H1 (cell line): ENCODE data around the gene FGF1. TPM values are rescaled to one million over a fixed set of nuclear protein-coding genes. Genes with fewer than 3 reads are reported as not detected.

ENCODE experiments used
- CTCF ChIA-PET: fragments of 300-600 bp; sonication (Branson Sonifier 250); formaldehyde crosslinking; loops from one replicate; lab custom pipeline; 2021; ENCODE audit not compliant: partially characterized antibody; lab: Charles Lee
- POLR2A ChIA-PET: fragments of 300-600 bp; sonication (Branson Sonifier 250); formaldehyde crosslinking; loops from one replicate; lab custom pipeline; 2021; ENCODE audit warnings: inconsistent platforms; ENCODE audit not compliant: partially characterized antibody; lab: Charles Lee
- DNase-seq, 2 experiments: peaks; one replicate each; pipeline versions ENCODE4 v3.0.0 to v3.0.0-alpha.2; 2010 to 2022; ENCODE audit warnings: low spot score in 2 of 2, low read depth in 1 of 2, mixed read lengths in 1 of 2
- FAIRE-seq: peaks from 2 replicates; lab custom pipeline; 2011; peaks lifted over from hg19 to GRCh38; lab: Jason Lieb, UNC
- H2AFZ ChIP-seq: 2 replicates; pipeline ENCODE4 v1.8.1; 2012; ENCODE audit warnings: low read length, inconsistent platforms
- H2AK5ac ChIP-seq: 2 replicates; pipeline ENCODE4 v1.6.1; 2013; ENCODE audit warnings: low read depth, low read length
- H2BK120ac ChIP-seq: replicated peaks from 2 replicates; pipeline ENCODE3; 2013; ENCODE audit warnings: low read depth, low read length, inconsistent platforms
- H2BK12ac ChIP-seq: 2 replicates; pipeline ENCODE4 v1.6.1; 2013; ENCODE audit warnings: low read depth, low read length
- H2BK15ac ChIP-seq: 2 replicates; pipeline ENCODE4 v1.6.1; 2013; ENCODE audit warnings: low read length
- H2BK20ac ChIP-seq: 2 replicates; pipeline ENCODE4 v1.6.1; 2013; ENCODE audit warnings: low read length
- H2BK5ac ChIP-seq: 2 replicates; pipeline ENCODE4 v1.6.1; 2013; ENCODE audit warnings: low read depth, low read length
- H3K14ac ChIP-seq: 2 replicates; pipeline ENCODE4 v1.6.1; 2013; ENCODE audit warnings: inconsistent platforms; ENCODE audit not compliant: insufficient read length
- H3K18ac ChIP-seq: 2 replicates; pipeline ENCODE4 v1.6.1; 2013; ENCODE audit warnings: low read length; ENCODE audit errors: extremely low read depth
- H3K23ac ChIP-seq: 2 replicates; pipeline ENCODE4 v1.6.1; 2013; ENCODE audit warnings: inconsistent platforms; ENCODE audit not compliant: insufficient read length
- H3K23me2 ChIP-seq: 2 replicates; pipeline ENCODE4 v1.6.1; 2013; ENCODE audit warnings: low read depth, low read length
- H3K27ac ChIP-seq: 2 replicates; pipeline ENCODE4 v1.6.1; 2011; ENCODE audit warnings: low read depth, low read length, inconsistent platforms
- H3K27me3 ChIP-seq, 4 experiments: replicated peaks in 1 of 4; 1 replicate in 1 of 4; 2 replicates in 3 of 4; pipeline versions ENCODE4 v1.6.1 to v1.8.1; 2011 to 2013; ENCODE audit warnings: low read length in 3 of 4, mild to moderate bottlenecking in 3 of 4, inconsistent platforms in 2 of 4, mixed read lengths in 2 of 4, moderate library complexity in 1 of 4; ENCODE audit not compliant: control insufficient read depth in 3 of 4, insufficient read depth in 3 of 4; ENCODE audit errors: extremely low read depth in 1 of 4
- H3K36me3 ChIP-seq, 4 experiments: 2 replicates each; pipeline versions ENCODE4 v1.6.1 to v1.8.1; 2011 to 2013; ENCODE audit warnings: mild to moderate bottlenecking in 4 of 4, low read length in 3 of 4, moderate library complexity in 2 of 4, control low read depth in 1 of 4, inconsistent platforms in 1 of 4; ENCODE audit not compliant: insufficient read depth in 4 of 4, control insufficient read depth in 2 of 4
- H3K4ac ChIP-seq: replicated peaks from 2 replicates; pipeline ENCODE3; 2013; ENCODE audit warnings: low read length, low read depth, mixed read lengths, inconsistent platforms; ENCODE audit not compliant: insufficient read length
- H3K4me1 ChIP-seq, 4 experiments: replicated peaks in 1 of 4; 1 replicate in 1 of 4; 2 replicates in 3 of 4; pipeline versions ENCODE4 v1.6.1 to v1.8.1; 2011 to 2013; ENCODE audit warnings: low read length in 3 of 4, inconsistent platforms in 2 of 4, mixed read lengths in 1 of 4; ENCODE audit not compliant: insufficient read depth in 4 of 4, control insufficient read depth in 3 of 4
- H3K4me2 ChIP-seq, 2 experiments: 2 replicates each; pipeline versions ENCODE4 v1.6.1 to v1.8.1; 2011 to 2013; ENCODE audit warnings: low read depth in 2 of 2, low read length in 2 of 2, control low read depth in 1 of 2, inconsistent platforms in 1 of 2, mild to moderate bottlenecking in 1 of 2; ENCODE audit not compliant: insufficient read depth in 1 of 2
- H3K4me3 ChIP-seq, 4 experiments: fragments of 200-600, 300-600 bp in 1 of 4; sonication (generic), shearing (Covaris generic), sonication (Bioruptor Twin) in 1 of 4; 2 replicates each; pipeline versions ENCODE4 v1.5.1 to v1.8.1; 2011 to 2016; ENCODE audit warnings: low read length in 4 of 4, low read depth in 3 of 4, control low read depth in 2 of 4, inconsistent platforms in 2 of 4, mild to moderate bottlenecking in 2 of 4, mixed read lengths in 1 of 4, moderate library complexity in 1 of 4; ENCODE audit not compliant: insufficient read depth in 2 of 4; ENCODE audit errors: extremely low read depth in 1 of 4
- H3K56ac ChIP-seq: replicated peaks from 2 replicates; pipeline ENCODE3; 2013; ENCODE audit warnings: low read depth, mild to moderate bottlenecking, mixed read lengths, low read length, inconsistent platforms; ENCODE audit not compliant: insufficient read length
- H3K79me1 ChIP-seq: 2 replicates; pipeline ENCODE4 v1.6.1; 2013; ENCODE audit warnings: low read depth, low read length, control low read depth
- H3K79me2 ChIP-seq, 2 experiments: 2 replicates each; pipeline versions ENCODE4 v1.6.1 to v1.8.1; 2012 to 2013; ENCODE audit warnings: low read length in 2 of 2, mild to moderate bottlenecking in 2 of 2, inconsistent platforms in 1 of 2; ENCODE audit not compliant: insufficient read depth in 2 of 2, control insufficient read depth in 1 of 2
- H3K9ac ChIP-seq, 4 experiments: replicated peaks in 1 of 4; 1 replicate in 1 of 4; 2 replicates in 3 of 4; pipeline versions ENCODE4 v1.6.1 to v1.8.1; 2011 to 2013; ENCODE audit warnings: low read depth in 3 of 4, low read length in 3 of 4, control low read depth in 2 of 4, mild to moderate bottlenecking in 2 of 4, moderate library complexity in 2 of 4, inconsistent platforms in 1 of 4; ENCODE audit errors: extremely low read depth in 1 of 4
- H3K9me3 ChIP-seq, 2 experiments: 2 replicates each; pipeline versions ENCODE4 v1.6.1 to v1.8.1; 2012 to 2013; ENCODE audit warnings: mild to moderate bottlenecking in 2 of 2, moderate library complexity in 2 of 2, control low read depth in 1 of 2, inconsistent platforms in 1 of 2, low read depth in 1 of 2, low read length in 1 of 2, mixed read lengths in 1 of 2; ENCODE audit not compliant: insufficient read depth in 2 of 2
- H4K20me1 ChIP-seq, 2 experiments: replicated peaks in 1 of 2; 2 replicates each; pipeline versions ENCODE3 to v1.8.1; 2011 to 2013; ENCODE audit warnings: inconsistent platforms in 2 of 2, low read length in 2 of 2, mild to moderate bottlenecking in 1 of 2; ENCODE audit not compliant: insufficient read depth in 2 of 2, control insufficient read depth in 1 of 2
- H4K5ac ChIP-seq: 2 replicates; pipeline ENCODE4 v1.6.1; 2013; ENCODE audit warnings: low read length, low read depth, mixed read lengths, inconsistent platforms; ENCODE audit not compliant: insufficient read length
- H4K8ac ChIP-seq: 2 replicates; pipeline ENCODE4 v1.8.0; 2013; ENCODE audit warnings: mild to moderate bottlenecking, moderate library complexity, low read length, inconsistent platforms; ENCODE audit not compliant: insufficient read depth; ENCODE audit errors: extremely low read depth
- H4K91ac ChIP-seq: replicated peaks from 2 replicates; pipeline ENCODE3; 2013; ENCODE audit warnings: low read length, mixed read lengths, inconsistent platforms; ENCODE audit not compliant: insufficient read length
- CBX5 ChIP-seq: fragments of 300-800, 300-1000 bp; sonication (generic); IDR thresholded peaks from 2 replicates; pipeline ENCODE4 v1.7.1; 2016; ENCODE audit warnings: antibody characterized with exemption, low read length, low read depth
- CEBPB ChIP-seq: IDR thresholded peaks from 2 replicates; pipeline ENCODE4 v1.6.1; 2012; ENCODE audit warnings: low read depth, low read length
- CREB1 ChIP-seq: IDR thresholded peaks from 2 replicates; pipeline ENCODE4 v1.6.1; 2012; ENCODE audit warnings: inconsistent platforms
- CTBP2 ChIP-seq: IDR thresholded peaks from 2 replicates; pipeline ENCODE4 v1.7.0; 2011; ENCODE audit warnings: borderline replicate concordance, mild to moderate bottlenecking, moderate library complexity, mixed read lengths, low read length; ENCODE audit not compliant: insufficient read depth, insufficient read length
- EP300 ChIP-seq, 2 experiments: IDR thresholded peaks; 1 replicate in 1 of 2; 2 replicates in 1 of 2; pipeline ENCODE4 v1.6.1; 2011 to 2012; ENCODE audit warnings: low read depth in 2 of 2, low read length in 2 of 2, mild to moderate bottlenecking in 2 of 2, borderline replicate concordance in 1 of 2, inconsistent platforms in 1 of 2, moderate library complexity in 1 of 2
- POLR2AphosphoS5 ChIP-seq: IDR thresholded peaks from 2 replicates; pipeline ENCODE4 v1.6.1; 2011; ENCODE audit warnings: low read depth, low read length
- RXRA ChIP-seq: IDR thresholded peaks from 2 replicates; pipeline ENCODE4 v1.6.1; 2011; ENCODE audit warnings: low read depth, mild to moderate bottlenecking, low read length, moderate library complexity; ENCODE audit not compliant: insufficient read depth
- SAP30 ChIP-seq: fragments of 300-600 bp; sonication (generic); IDR thresholded peaks from 2 replicates; pipeline ENCODE4 v1.7.1; 2012; ENCODE audit warnings: low read length, moderate library complexity, mild to moderate bottlenecking, inconsistent platforms; ENCODE audit not compliant: insufficient read depth, insufficient replicate concordance
- SP4 ChIP-seq: IDR thresholded peaks from 2 replicates; pipeline ENCODE4 v1.6.1; 2012; ENCODE audit warnings: low read length, inconsistent platforms
- SUZ12 ChIP-seq: fragments of 200-600 bp; sonication (generic); IDR thresholded peaks from 2 replicates; pipeline ENCODE4 v1.6.1; 2012; ENCODE audit warnings: mild to moderate bottlenecking, inconsistent platforms, low read length, moderate library complexity, mixed read lengths
- TAF1 ChIP-seq: IDR thresholded peaks from 2 replicates; pipeline ENCODE4 v1.6.1; 2011; ENCODE audit warnings: mild to moderate bottlenecking, low read depth, low read length
- YY1 ChIP-seq: IDR thresholded peaks from 2 replicates; pipeline ENCODE4 v1.6.1; 2011; ENCODE audit warnings: low read depth, mild to moderate bottlenecking, low read length
- WGBS, 2 experiments: shearing (Covaris generic) in 1 of 2; methylation state at CpG; one replicate each; pipeline versions ENCODE4 v1.1.6 to v1.1.7; 2013 to 2015; ENCODE audit warnings: low lambda C conversion rate in 2 of 2, mixed read lengths in 2 of 2, inconsistent platforms in 1 of 2, low coverage in 1 of 2, missing lambda C conversion rate in 1 of 2; ENCODE audit not compliant: insufficient replicate concordance in 2 of 2, insufficient coverage in 1 of 2, insufficient read length in 1 of 2; ENCODE audit errors: extremely low coverage in 1 of 2, missing lambda C conversion rate in 1 of 2; 5-methylcytosine and 5-hydroxymethylcytosine counted together
- polyA plus RNA-seq, 7 experiments: library from polyadenylated mRNA; depleted of rRNA in 3 of 7; stranded (reverse) in 5 of 7; unstranded in 2 of 7; fragments of >200 nt in 5 of 7; fragments of 200-250 nt in 2 of 7; gene quantifications; 1 replicate in 5 of 7; 2 replicates in 1 of 7; 4 replicates in 1 of 7; pipeline versions ENCODE4 v1.2.1 to v1.2.3, GENCODE V29; 2011 to 2013; ENCODE audit warnings: missing spikeins in 2 of 7, mixed read lengths in 2 of 7
- total RNA-seq: library from RNA; stranded (reverse); fragmentation: NEBNext Ultra II Directional; extraction: Animal tissue kit (Norgen Biotek cat#: 25700); gene quantifications from 2 replicates; pipeline ENCODE4 v1.2.1, GENCODE V29; 2021

Gene FGF1
- total and polyA plus RNA-seq, 2 of the 8 experiments (the other 6 are each of a cell fraction or from before 2014, with no cell fraction given), result 0.30 to 0.50 TPM

DNA sequence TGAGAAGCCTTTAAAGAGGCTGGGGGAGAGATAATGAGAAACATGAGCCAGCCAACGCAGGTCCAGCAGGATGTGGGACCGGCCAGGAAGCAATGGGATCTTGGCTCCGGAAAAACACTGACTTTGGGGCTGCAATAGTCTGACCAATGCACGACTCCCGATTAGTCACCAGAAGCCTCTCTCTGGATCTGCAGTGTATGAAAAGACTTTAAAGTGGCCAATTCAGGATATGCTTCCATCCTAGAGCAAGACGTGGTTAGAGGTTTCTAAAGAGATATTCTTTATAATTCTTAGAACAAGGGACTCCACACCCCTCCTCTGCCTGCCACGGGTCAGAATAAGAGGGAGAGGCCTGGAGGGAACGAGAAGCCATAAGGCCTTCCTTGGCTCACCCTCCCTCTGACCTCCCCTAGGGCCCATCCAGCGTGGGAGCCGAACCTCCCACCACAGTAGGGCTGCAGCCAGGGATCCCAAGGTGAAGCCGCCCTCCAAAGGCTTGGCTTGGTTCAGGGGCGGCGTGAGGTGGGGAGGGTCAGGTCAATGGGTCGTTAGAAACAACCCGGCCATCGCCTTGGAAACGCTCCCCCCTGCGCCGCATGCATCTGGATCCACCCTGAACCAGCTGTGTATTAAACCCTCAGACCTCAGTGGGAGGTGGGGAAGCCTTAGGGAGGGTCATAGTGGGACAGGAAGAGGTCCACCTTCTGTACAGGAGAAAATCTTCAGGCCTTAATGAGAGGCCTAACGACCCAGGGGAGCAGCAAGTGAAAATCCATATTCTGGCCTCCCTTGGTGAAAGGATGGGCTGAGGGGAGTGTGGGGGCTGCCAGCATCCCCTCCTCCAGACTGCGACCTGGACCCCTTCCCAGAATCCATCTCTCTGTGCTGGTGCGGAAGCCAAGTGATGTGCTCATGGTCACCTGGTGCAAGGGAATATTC is 11.1 kb downstream of the FGF1 start:
- H3K56ac ChIP-seq, result no peak overlapping the region
- no peaks in the 10 kb centered on the region for H3K79me2 ChIP-seq
- H3K9ac ChIP-seq, result no peak overlapping the region
- H4K91ac ChIP-seq, result peak overlapping the region; percentile 16
- peaks cover 0 to 3% (median 0%) of the 10 kb centered on the region in 4 experiments; a peak in 1 of 7 replicates for H3K4me1 ChIP-seq
- no peak overlapping the region for H3K14ac ChIP-seq
- no peaks in the 10 kb centered on the region for H4K20me1 ChIP-seq
- no peak overlapping the region for H2AK5ac ChIP-seq
- no peaks in the 10 kb centered on the region; a peak in 2 of 7 replicates for H3K27me3 ChIP-seq
- H2AFZ ChIP-seq, result no peak overlapping the region
- FAIRE-seq (no peak), DNase-seq (no peak)
- H2BK120ac ChIP-seq, result no peak overlapping the region
- H3K4me3 ChIP-seq, result no peak overlapping the region
- no peak overlapping the region for H4K5ac ChIP-seq
- no peak overlapping the region for H3K27ac ChIP-seq
- no peak overlapping the region for H2BK20ac ChIP-seq
- peak overlapping the region; percentile 82 for H3K18ac ChIP-seq
- ChIA-PET CTCF (interaction anchor here (0.9 to 3.4 kb wide), 6 partner anchors 11 to 24 kb away, joined by 3 to 23 read pairs (median 4); partner anchors contain the start of gene FGF1), POLR2A (interaction anchor here (0.6 kb wide), 1 partner anchor 12 kb away, joined by 3 read pairs; no protein-coding TSS in a partner anchor)
- no peaks in the 10 kb centered on the region for H3K36me3 ChIP-seq
- H3K4me2 ChIP-seq, result no peak overlapping the region
- H2BK5ac ChIP-seq, result peak overlapping the region; percentile 14; the same call in 1 of the 2 replicates
- H3K4ac ChIP-seq, result no peak overlapping the region
- H2BK12ac ChIP-seq, result 0 out of 2 replicates have a peak overlapping the region, but pooled peaks have one; percentile 61
- H3K9me3 ChIP-seq, result no peaks in the 10 kb centered on the region
- no peak overlapping the region for H3K23ac ChIP-seq
- H3K79me1 ChIP-seq, result no peaks in the 10 kb centered on the region
- H4K8ac ChIP-seq, result no peak overlapping the region; the same call in 1 of the 2 replicates
- 94% methylated on average over 22 of the region's 22 CpGs; no CpG with 5 or more reads in 1 of the 2 experiments for WGBS, 2 experiments
- H2BK15ac ChIP-seq, result peak overlapping the region; percentile 3; the same call in 1 of the 2 replicates
- H3K23me2 ChIP-seq, result no peaks in the 10 kb centered on the region
- TF ChIP-seq POLR2AphosphoS5 (no peak), SAP30 (no peak), YY1 (no peak), SUZ12 (no peak), CBX5 (no peak), CEBPB (no peak), TAF1 (no peak), CREB1 (no peak), SP4 (no peak), RXRA (no peak), EP300 (IDR thresholded peaks at IDR 0.05; ENCODE audit: borderline replicate concordance in 1 of 2, low read depth in 2 of 2, low read length in 2 of 2) (no peak), CTBP2 (no peak)
